PFSK-1 (cell line): Measurements from ENCODE around the gene IL1A.

ENCODE experiments used
- FOXP2 ChIP-seq: optimal IDR thresholded peaks from 2 replicates; pipeline ENCODE3; 2011; ENCODE audit warnings: borderline replicate concordance, control low read depth, inconsistent platforms; ENCODE audit not compliant: insufficient read depth; ENCODE audit errors: extremely low read length, extremely low read depth
- POLR2AphosphoS5 ChIP-seq: IDR thresholded peaks from 2 replicates; pipeline ENCODE4 v1.6.1; 2012; ENCODE audit warnings: low read depth, mild to moderate bottlenecking, control low read depth, low read length, moderate library complexity
- SIN3A ChIP-seq: IDR thresholded peaks from 2 replicates; pipeline ENCODE4 v1.6.1; 2012; ENCODE audit warnings: mild to moderate bottlenecking, low read length, moderate library complexity, borderline replicate concordance; ENCODE audit not compliant: insufficient read depth
- TAF1 ChIP-seq: IDR thresholded peaks from 2 replicates; pipeline ENCODE4 v1.6.1; 2012; ENCODE audit warnings: low read length, control low read depth, borderline replicate concordance; ENCODE audit not compliant: insufficient read depth
- TF ChIP-seq, protein P1 (sequence below), 2 experiments: IDR thresholded peaks; 2 replicates each; pipeline versions ENCODE4 v1.6.1 to v1.8.0; 2011 to 2012; ENCODE audit warnings: low read depth in 2 of 2, low read length in 2 of 2, control low read depth in 1 of 2, inconsistent platforms in 1 of 2, mild to moderate bottlenecking in 1 of 2, moderate library complexity in 1 of 2; ENCODE audit not compliant: insufficient read depth in 1 of 2

Gene IL1A

DNA sequence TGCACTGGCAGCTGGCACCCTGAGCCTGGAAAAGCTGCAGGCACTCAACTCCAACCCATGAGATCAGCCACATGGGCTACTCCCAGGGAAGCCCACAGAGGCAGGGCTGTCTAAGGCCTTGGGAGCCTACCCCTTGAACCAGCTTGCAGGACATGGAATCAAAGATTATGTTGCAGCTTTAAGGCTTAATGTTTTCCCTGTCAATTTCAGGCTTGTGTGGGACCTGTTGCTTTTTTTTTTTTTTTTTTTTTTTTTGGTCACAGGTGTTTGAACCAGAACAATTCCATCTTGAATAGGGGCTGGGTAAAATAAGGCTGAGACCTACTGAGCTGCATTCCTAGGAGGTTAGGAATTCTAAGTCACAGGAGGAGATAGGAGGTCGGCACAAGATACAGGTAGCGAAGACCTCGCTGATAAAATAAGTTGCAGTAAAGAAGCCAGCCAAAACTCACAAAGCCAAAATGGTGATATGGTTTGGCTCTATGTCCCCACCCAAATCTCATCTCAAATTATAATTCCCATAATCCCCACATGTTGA lies 7.5 kb upstream of the IL1A start:
- TF ChIP-seq TAF1 = no peak
- TF ChIP-seq SIN3A = no peak
- TF ChIP-seq, protein P1, sequence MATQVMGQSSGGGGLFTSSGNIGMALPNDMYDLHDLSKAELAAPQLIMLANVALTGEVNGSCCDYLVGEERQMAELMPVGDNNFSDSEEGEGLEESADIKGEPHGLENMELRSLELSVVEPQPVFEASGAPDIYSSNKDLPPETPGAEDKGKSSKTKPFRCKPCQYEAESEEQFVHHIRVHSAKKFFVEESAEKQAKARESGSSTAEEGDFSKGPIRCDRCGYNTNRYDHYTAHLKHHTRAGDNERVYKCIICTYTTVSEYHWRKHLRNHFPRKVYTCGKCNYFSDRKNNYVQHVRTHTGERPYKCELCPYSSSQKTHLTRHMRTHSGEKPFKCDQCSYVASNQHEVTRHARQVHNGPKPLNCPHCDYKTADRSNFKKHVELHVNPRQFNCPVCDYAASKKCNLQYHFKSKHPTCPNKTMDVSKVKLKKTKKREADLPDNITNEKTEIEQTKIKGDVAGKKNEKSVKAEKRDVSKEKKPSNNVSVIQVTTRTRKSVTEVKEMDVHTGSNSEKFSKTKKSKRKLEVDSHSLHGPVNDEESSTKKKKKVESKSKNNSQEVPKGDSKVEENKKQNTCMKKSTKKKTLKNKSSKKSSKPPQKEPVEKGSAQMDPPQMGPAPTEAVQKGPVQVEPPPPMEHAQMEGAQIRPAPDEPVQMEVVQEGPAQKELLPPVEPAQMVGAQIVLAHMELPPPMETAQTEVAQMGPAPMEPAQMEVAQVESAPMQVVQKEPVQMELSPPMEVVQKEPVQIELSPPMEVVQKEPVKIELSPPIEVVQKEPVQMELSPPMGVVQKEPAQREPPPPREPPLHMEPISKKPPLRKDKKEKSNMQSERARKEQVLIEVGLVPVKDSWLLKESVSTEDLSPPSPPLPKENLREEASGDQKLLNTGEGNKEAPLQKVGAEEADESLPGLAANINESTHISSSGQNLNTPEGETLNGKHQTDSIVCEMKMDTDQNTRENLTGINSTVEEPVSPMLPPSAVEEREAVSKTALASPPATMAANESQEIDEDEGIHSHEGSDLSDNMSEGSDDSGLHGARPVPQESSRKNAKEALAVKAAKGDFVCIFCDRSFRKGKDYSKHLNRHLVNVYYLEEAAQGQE (IDR thresholded peaks at IDR 0.05; ENCODE audit: insufficient read depth in 1 of 2, low read depth in 2 of 2, low read length in 2 of 2) = no peak
- no peak for TF ChIP-seq POLR2AphosphoS5
- TF ChIP-seq FOXP2 = no peak

DNA sequence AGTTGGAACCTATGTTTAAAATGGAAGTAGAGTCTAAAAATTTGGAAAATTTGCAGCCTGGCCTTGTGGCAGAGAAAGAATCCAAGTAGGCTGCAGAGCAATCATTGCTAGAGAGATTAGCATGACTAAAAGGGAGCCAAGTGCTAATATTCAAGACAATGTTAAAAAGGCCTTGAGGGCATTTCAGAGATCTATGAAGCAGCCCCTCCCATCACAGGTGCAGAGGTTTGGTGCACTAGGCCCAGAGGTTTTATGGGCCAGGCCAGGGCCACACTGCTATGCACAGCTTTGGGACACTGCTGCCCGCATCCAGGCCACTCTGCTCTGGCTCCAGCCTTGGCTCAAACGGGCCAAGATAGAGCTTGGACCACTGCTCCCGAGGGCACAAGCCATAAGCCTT lies 6.7 kb upstream of the IL1A start:
- TF ChIP-seq SIN3A (no peak), FOXP2 (no peak), TAF1 (no peak), POLR2AphosphoS5 (no peak)
- TF ChIP-seq, protein P1 (IDR thresholded peaks at IDR 0.05; ENCODE audit: insufficient read depth in 1 of 2, low read depth in 2 of 2, low read length in 2 of 2) = no peak

DNA sequence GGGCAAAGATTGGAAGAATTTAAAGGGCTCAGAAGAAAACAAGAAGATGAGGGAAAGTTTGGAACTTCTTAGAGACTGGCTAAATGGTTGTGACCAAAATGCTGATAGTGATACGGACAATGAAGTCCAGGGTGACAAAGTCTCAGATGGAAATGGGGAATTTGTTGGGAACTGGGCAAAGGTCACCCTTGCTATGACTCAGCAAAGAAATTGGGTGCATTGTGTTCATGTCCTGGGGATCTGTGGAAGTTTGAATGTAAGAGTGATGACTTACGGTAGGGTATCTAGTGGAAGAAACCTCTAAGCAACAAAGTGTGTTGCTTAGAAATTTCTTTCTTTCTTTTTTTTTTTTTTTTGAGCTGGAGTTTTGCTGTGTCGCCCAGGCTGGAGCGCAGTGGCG lies 6.0 kb upstream of the IL1A start:
- TF ChIP-seq TAF1 (no peak), FOXP2 (no peak), SIN3A (no peak), POLR2AphosphoS5 (no peak)
- TF ChIP-seq, protein P1 (IDR thresholded peaks at IDR 0.05; ENCODE audit: insufficient read depth in 1 of 2, low read depth in 2 of 2, low read length in 2 of 2) = no peak

DNA sequence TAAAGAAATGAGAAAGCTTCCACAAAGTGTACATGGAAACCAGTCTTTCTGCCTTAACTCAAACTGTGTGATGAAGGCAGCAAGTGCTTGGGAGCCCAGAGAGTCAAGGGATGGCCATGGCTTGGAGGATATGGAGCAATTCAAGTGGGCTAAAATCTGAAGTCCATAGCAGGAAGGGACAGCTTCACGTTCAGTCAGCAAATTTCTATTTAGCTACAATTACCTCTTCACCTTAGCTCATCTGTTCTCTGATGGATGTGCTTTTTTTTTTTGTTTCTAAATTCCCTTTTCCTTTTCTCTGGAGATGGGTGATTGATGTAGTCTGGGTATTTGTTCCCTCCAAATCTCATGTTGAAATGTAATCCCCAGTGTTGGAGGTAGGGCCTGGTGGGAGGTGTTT lies 4.9 kb upstream of the IL1A start:
- TF ChIP-seq SIN3A (no peak), FOXP2 (no peak), TAF1 (no peak), POLR2AphosphoS5 (no peak)
- TF ChIP-seq, protein P1 (IDR thresholded peaks at IDR 0.05; ENCODE audit: insufficient read depth in 1 of 2, low read depth in 2 of 2, low read length in 2 of 2) = no peak

DNA sequence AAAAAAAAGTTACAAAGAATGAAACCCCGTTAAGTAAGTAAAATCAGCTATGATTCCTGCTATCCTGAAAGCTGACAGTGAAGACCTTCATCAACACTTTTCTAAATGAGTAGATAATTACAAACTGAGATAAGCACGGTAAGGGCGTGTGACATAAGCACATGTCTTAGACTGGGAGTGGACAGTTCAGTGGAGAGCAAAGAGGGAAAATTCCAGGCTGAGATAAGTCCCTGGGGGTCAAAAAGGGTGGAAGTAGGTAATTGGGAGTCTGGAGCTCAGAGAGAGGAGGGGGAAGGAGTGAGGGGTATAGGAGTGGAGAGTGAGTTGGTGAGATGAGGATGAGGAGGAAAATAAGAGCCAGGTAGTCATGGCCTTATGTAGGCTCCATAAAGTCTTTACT lies 4.4 kb upstream of the IL1A start:
- no peak for TF ChIP-seq POLR2AphosphoS5
- TF ChIP-seq, protein P1 (IDR thresholded peaks at IDR 0.05; ENCODE audit: insufficient read depth in 1 of 2, low read depth in 2 of 2, low read length in 2 of 2) = no peak
- TF ChIP-seq FOXP2 = no peak
- no peak for TF ChIP-seq TAF1
- TF ChIP-seq SIN3A = no peak
